GM12878 (cell line): ENCODE measurements around the gene FKBP14. TPM values are rescaled to one million over a fixed set of nuclear protein-coding genes. Genes with fewer than 3 reads are reported as not detected.

Source experiments
- ATAC-seq: fragments of 200-7000 bp; cut with Tn5 transposase; 3 replicates; pipeline ENCODE4 v1.9.1; 2020; ENCODE audit warnings: mild to moderate bottlenecking, moderate library complexity
- BruUV-seq: library from RNA; stranded (reverse); fragments of 400-500 nt; replicated peaks from 2 replicates; lab custom pipeline; 2021; lab: Mats Ljungman, UMichigan
- CTCF ChIA-PET: fragments of 300-600 bp; sonication (Branson Sonifier 250); formaldehyde crosslinking; extraction: SDS; loops from one replicate; lab custom pipeline; 2021; ENCODE audit warnings: inconsistent platforms; lab: Yijun Ruan, JAX
- POLR2A ChIA-PET: fragments of 350-600 bp; formaldehyde crosslinking; extraction: SDS; loops from one replicate; lab custom pipeline; 2021; ENCODE audit warnings: inconsistent platforms; lab: Charles Lee
- RAD21 ChIA-PET: fragments of 300-600 bp; sonication (Branson Sonifier 250); formaldehyde crosslinking; loops from one replicate; lab custom pipeline; 2023; ENCODE audit warnings: antibody characterized with exemption; ENCODE audit not compliant: unreplicated experiment; lab: Charles Lee
- SMC1A ChIA-PET: fragments of 300-600 bp; sonication (Branson Sonifier 250); formaldehyde crosslinking; loops from one replicate; lab custom pipeline; 2023; ENCODE audit not compliant: unreplicated experiment, uncharacterized antibody; lab: Charles Lee
- DNase-seq: peaks from one replicate; pipeline ENCODE4 v3.0.0-alpha.2; 2011; ENCODE audit warnings: low read depth, low spot score
- FAIRE-seq: peaks from 3 replicates; lab custom pipeline; 2011; peaks lifted over from hg19 to GRCh38; lab: Jason Lieb, UNC
- H2AFZ ChIP-seq: 2 replicates; pipeline ENCODE4 v1.6.0; 2011; ENCODE audit warnings: low read depth, low read length, control low read depth; ENCODE audit not compliant: control insufficient read depth
- H3K27ac ChIP-seq: 2 replicates; pipeline ENCODE4 v1.5.1; 2011; ENCODE audit warnings: control low read depth; ENCODE audit not compliant: control insufficient read depth, insufficient read depth
- H3K27me3 ChIP-seq, 2 experiments: replicated peaks in 1 of 2; 2 replicates each; pipeline versions ENCODE4 v1.6.0 to v1.6.1; 2011; ENCODE audit warnings: low read length in 1 of 2; ENCODE audit not compliant: control insufficient read depth in 2 of 2, insufficient read depth in 2 of 2
- H3K36me3 ChIP-seq, 2 experiments: 2 replicates each; pipeline ENCODE4 v1.5.1; 2011; ENCODE audit warnings: low read length in 1 of 2; ENCODE audit not compliant: control insufficient read depth in 2 of 2, insufficient read depth in 2 of 2
- H3K4me1 ChIP-seq: 2 replicates; pipeline ENCODE4 v1.6.1; 2011; ENCODE audit warnings: mild to moderate bottlenecking, low read length, moderate library complexity, mixed read lengths; ENCODE audit not compliant: control insufficient read depth, insufficient read depth
- H3K4me2 ChIP-seq: 2 replicates; pipeline ENCODE4 v1.6.0; 2011; ENCODE audit warnings: control low read depth; ENCODE audit not compliant: control insufficient read depth, insufficient read depth
- H3K4me3 ChIP-seq: fragments of 200-600 bp; sonication (generic); 2 replicates; pipeline ENCODE4 v1.5.1; 2016
- H3K79me2 ChIP-seq: 2 replicates; pipeline ENCODE4 v1.6.0; 2011; ENCODE audit warnings: low read length; ENCODE audit not compliant: control insufficient read depth, insufficient read depth
- H3K9ac ChIP-seq: 2 replicates; pipeline ENCODE4 v1.8.0; 2011; ENCODE audit warnings: low read length, control low read depth, mixed read lengths; ENCODE audit not compliant: control insufficient read depth, insufficient read depth
- H3K9me3 ChIP-seq: replicated peaks from 3 replicates; pipeline ENCODE4 v1.5.1; 2011; ENCODE audit warnings: mild to moderate bottlenecking, low read length; ENCODE audit not compliant: control insufficient read depth, insufficient read depth
- H4K20me1 ChIP-seq: 2 replicates; pipeline ENCODE4 v1.6.0; 2011; ENCODE audit not compliant: control insufficient read depth, insufficient read depth
- ATF2 ChIP-seq: IDR thresholded peaks from 2 replicates; pipeline ENCODE4 v1.6.1; 2012; ENCODE audit warnings: low read length, inconsistent platforms
- ELK1 ChIP-seq: IDR thresholded peaks from 2 replicates; pipeline ENCODE4 v1.6.1; 2012; ENCODE audit warnings: low read depth, low read length, improper control_type of control experiment
- ETV6 ChIP-seq, 2 experiments: fragments of 450-650 bp in 1 of 2; IDR thresholded peaks in 1 of 2; conservative IDR thresholded peaks in 1 of 2; 2 replicates each; pipeline ENCODE4 v1.6.1; 2014; ENCODE audit warnings: antibody characterized with exemption in 1 of 2, borderline replicate concordance in 1 of 2, low read depth in 1 of 2, mild to moderate bottlenecking in 1 of 2, moderate library complexity in 1 of 2
- NFXL1 ChIP-seq: fragments of 450-650 bp; IDR thresholded peaks from 2 replicates; pipeline ENCODE4 v1.6.1; 2017; ENCODE audit warnings: antibody characterized with exemption, mild to moderate bottlenecking, borderline replicate concordance
- NR2C1 ChIP-seq: fragments of 450-650 bp; IDR thresholded peaks from 2 replicates; pipeline ENCODE4 v1.6.1; 2017; ENCODE audit warnings: antibody characterized with exemption, mild to moderate bottlenecking, moderate library complexity
- NR2F1 ChIP-seq: fragments of 450-650 bp; conservative IDR thresholded peaks from 2 replicates; pipeline ENCODE4 v1.6.1; 2017; ENCODE audit warnings: mild to moderate bottlenecking
- POLR2AphosphoS2 ChIP-seq: IDR thresholded peaks from 2 replicates; pipeline ENCODE4 v1.6.1; 2011; ENCODE audit warnings: low read depth, mild to moderate bottlenecking, low read length, improper control_type of control experiment, moderate library complexity
- POU2F2 ChIP-seq: IDR thresholded peaks from 3 replicates; pipeline ENCODE4 v1.6.1; 2011; ENCODE audit warnings: low read depth, mild to moderate bottlenecking, low read length, borderline replicate concordance
- RELA ChIP-seq: fragments of 450-650 bp; IDR thresholded peaks from 2 replicates; pipeline ENCODE4 v1.8.0; 2014; ENCODE audit warnings: borderline replicate concordance; ENCODE audit not compliant: partially characterized antibody
- RELB ChIP-seq: fragments of 450-650 bp; IDR thresholded peaks from 2 replicates; pipeline ENCODE4 v1.6.1; 2017; ENCODE audit warnings: low read depth, mild to moderate bottlenecking, moderate library complexity
- RUNX3 ChIP-seq: IDR thresholded peaks from 2 replicates; pipeline ENCODE4 v1.6.1; 2012; ENCODE audit warnings: low read length, inconsistent platforms
- SMARCA5 ChIP-seq: fragments of 450-650 bp; IDR thresholded peaks from 2 replicates; pipeline ENCODE4 v1.6.1; 2017; ENCODE audit warnings: mild to moderate bottlenecking
- SPI1 ChIP-seq: IDR thresholded peaks from 2 replicates; pipeline ENCODE4 v1.6.1; 2011; ENCODE audit warnings: low read depth, mild to moderate bottlenecking, low read length, moderate library complexity, borderline replicate concordance; ENCODE audit not compliant: insufficient read depth
- SREBF2 ChIP-seq: IDR thresholded peaks from 2 replicates; pipeline ENCODE4 v1.6.1; 2012; ENCODE audit warnings: mild to moderate bottlenecking, low read length
- WRNIP1 ChIP-seq: IDR thresholded peaks from 2 replicates; pipeline ENCODE4 v1.6.1; 2011; ENCODE audit warnings: low read depth, low read length, improper control_type of control experiment, borderline replicate concordance
- ZNF24 ChIP-seq: fragments of 450-650 bp; IDR thresholded peaks from 2 replicates; pipeline ENCODE4 v1.6.1; 2017; ENCODE audit warnings: antibody characterized with exemption, mild to moderate bottlenecking
- WGBS: methylation state at CpG from one replicate; pipeline ENCODE4 v1.1.6; 2016; ENCODE audit warnings: low lambda C conversion rate; ENCODE audit not compliant: insufficient replicate concordance, insufficient coverage; ENCODE audit errors: missing lambda C conversion rate; 5-methylcytosine and 5-hydroxymethylcytosine counted together
- in situ Hi-C: fragments of 300-500 bp; cut with MboI; formaldehyde crosslinking; loops from 9 replicates; pipeline ENCODE4 v1.14.3; 2018; ENCODE audit warnings: mixed read lengths
- intact Hi-C: fragments of 100-400 bp; cut with micrococcal nuclease; formaldehyde crosslinking; loops from one replicate; pipeline ENCODE4 v1.14.2; 2022; ENCODE audit not compliant: unreplicated experiment
- polyA plus RNA-seq, 11 experiments: library from polyadenylated mRNA; depleted of rRNA in 4 of 11; unstranded in 6 of 11; stranded (reverse) in 5 of 11; fragments of >200 nt; fragmentation: Nextera tagmentation in 4 of 11; fragmentation: Illumina TruSeq in 1 of 11; extraction: Ambion mirVana in 4 of 11; extraction: Trizol in 1 of 11; gene quantifications; 1 replicate in 1 of 11; 2 replicates in 10 of 11; pipeline versions ENCODE4 v1.2.1 to v1.2.3, GENCODE V29; 2011 to 2016; ENCODE audit warnings: inconsistent platforms in 2 of 11, missing spikeins in 2 of 11, low read depth in 1 of 11
- total RNA-seq, 4 experiments: library from RNA; depleted of rRNA in 3 of 4; stranded (reverse); fragments of >200 nt in 3 of 4; fragmentation: Illumina TruSeq in 1 of 4; extraction: Trizol in 1 of 4; gene quantifications; 2 replicates each; pipeline versions ENCODE4 v1.2.1 to v1.2.3, GENCODE V29; 2013 to 2021

FKBP14 gene
- total and polyA plus RNA-seq, 10 of the 15 experiments (the other 5 are each of a cell fraction or from before 2014, with no cell fraction given): 2.7 to 8.9 (median 5.6) TPM

- TF ChIP-seq NR2F1: no peak
- TF ChIP-seq RUNX3: no peak
- no peak for TF ChIP-seq RELA
- no peak for TF ChIP-seq RELB
- TF ChIP-seq SREBF2: no peak
- no peak for TF ChIP-seq POLR2AphosphoS2
Observed at GRCh38 chr7:29968683-29969395, 57.7 kb downstream of the FKBP14 start (continued).

- CTCF ChIA-PET: interaction anchor here (1.3 to 1.4 kb wide), 3 partner anchors 10 to 97 kb away, joined by 3 to 5 read pairs (median 3); no protein-coding TSS in a partner anchor
- no peaks in the 10 kb centered on the region for H3K79me2 ChIP-seq
- WGBS: 80% methylated on average over 3 of the region's 3 CpGs
- TF ChIP-seq ETV6 (conservative IDR thresholded peaks at IDR 0.05 in 1 of 2, IDR thresholded peaks at IDR 0.05 in 1 of 2; ENCODE audit: borderline replicate concordance in 1 of 2, low read depth in 1 of 2) (no peak), SPI1 (no peak), SMARCA5 (no peak), ELK1 (no peak), NFXL1 (no peak), ATF2 (no peak), NR2C1 (no peak), ZNF24 (no peak), WRNIP1 (no peak), POU2F2 (no peak), POLR2AphosphoS2 (no peak)
Observed at GRCh38 chr7:29965030-29965429, 61.5 kb downstream of the FKBP14 start.

More at GRCh38 chr7:29965030-29965429, 61.5 kb downstream of the FKBP14 start:
- ATAC-seq (no peak), FAIRE-seq (no peak), DNase-seq (no peak)
- H4K20me1 ChIP-seq: no peaks in the 10 kb centered on the region
- H3K36me3 ChIP-seq: peaks cover 4 to 18% of the 10 kb centered on the region in 2 experiments; a peak in 3 of 4 replicates
- in situ Hi-C loops (no loop called here), intact Hi-C loops (no loop called here)
- H2AFZ ChIP-seq: no peak overlapping the region
- H3K4me2 ChIP-seq: no peak overlapping the region
- no TSS peak for BruUV-seq
- no peaks in the 10 kb centered on the region for H3K9me3 ChIP-seq
- H3K27me3 ChIP-seq: no peaks in the 10 kb centered on the region
- no peak overlapping the region for H3K4me3 ChIP-seq
- H3K9ac ChIP-seq: no peak overlapping the region
- SMC1A ChIA-PET: interaction anchor here (1.3 kb wide), 1 partner anchor 16 kb away, joined by 3 read pairs; no protein-coding TSS in a partner anchor
- no peak overlapping the region for H3K27ac ChIP-seq
- H3K4me1 ChIP-seq: no peaks in the 10 kb centered on the region
- POLR2A ChIA-PET: no interaction called here
- RAD21 ChIA-PET: no interaction called here
